DOHH2 (cell line): ENCODE data around the gene COL8A2.

Experiments used
- H3F3A ChIP-seq: fragments of 200-600 bp; sonication (generic), shearing (Covaris generic); 2 replicates; pipeline ENCODE4 v1.6.0; 2016; ENCODE audit warnings: antibody characterized with exemption, mild to moderate bottlenecking; ENCODE audit not compliant: control insufficient read depth, insufficient read depth
- H3K27ac ChIP-seq: fragments of 200-600 bp; sonication (generic); 2 replicates; pipeline ENCODE4 v1.5.1; 2014; ENCODE audit warnings: low read depth, mild to moderate bottlenecking, low read length, moderate library complexity
- H3K27me3 ChIP-seq: fragments of 200-600 bp; sonication (generic); 2 replicates; pipeline ENCODE4 v1.6.1; 2014; ENCODE audit warnings: mild to moderate bottlenecking, low read length, mixed read lengths; ENCODE audit not compliant: control insufficient read depth
- H3K36me3 ChIP-seq: fragments of 200-600 bp; sonication (generic); 2 replicates; pipeline ENCODE4 v1.6.1; 2014; ENCODE audit warnings: mild to moderate bottlenecking, low read length, moderate library complexity, mixed read lengths; ENCODE audit not compliant: control insufficient read depth
- H3K4me1 ChIP-seq: fragments of 200-600 bp; sonication (generic); 2 replicates; pipeline ENCODE4 v1.6.1; 2014; ENCODE audit warnings: mild to moderate bottlenecking, low read length, mixed read lengths; ENCODE audit not compliant: control insufficient read depth
- H3K4me2 ChIP-seq: fragments of 200-600 bp; sonication (generic); 2 replicates; pipeline ENCODE4 v1.6.0; 2014; ENCODE audit warnings: mild to moderate bottlenecking, low read length, moderate library complexity
- H3K4me3 ChIP-seq: fragments of 200-600 bp; sonication (generic); 2 replicates; pipeline ENCODE4 v1.5.1; 2014; ENCODE audit warnings: mild to moderate bottlenecking, low read length, mixed read lengths
- H3K79me2 ChIP-seq: fragments of 200-600 bp; sonication (generic); 2 replicates; pipeline ENCODE4 v1.6.1; 2014; ENCODE audit warnings: mild to moderate bottlenecking, low read length, mixed read lengths; ENCODE audit not compliant: control insufficient read depth
- H3K9me2 ChIP-seq: fragments of 200-600 bp; sonication (generic); replicated peaks from 2 replicates; pipeline ENCODE4 v1.6.1; 2014; ENCODE audit warnings: mild to moderate bottlenecking, low read length, mixed read lengths; ENCODE audit not compliant: control insufficient read depth
- H3K9me3 ChIP-seq: fragments of 200-600 bp; sonication (generic); 2 replicates; pipeline ENCODE4 v1.6.1; 2014; ENCODE audit warnings: antibody characterized with exemption, low read length, mixed read lengths; ENCODE audit not compliant: control insufficient read depth, insufficient read depth
- H4K20me1 ChIP-seq: fragments of 200-600 bp; sonication (generic); 2 replicates; pipeline ENCODE4 v1.6.0; 2014; ENCODE audit warnings: low read depth, mild to moderate bottlenecking, antibody characterized with exemption, low read length, moderate library complexity; ENCODE audit not compliant: control insufficient read depth, insufficient read depth
- CTCF ChIP-seq: fragments of 200-600 bp; sonication (generic); IDR thresholded peaks from one replicate; pipeline ENCODE4 v1.5.1; 2014; ENCODE audit warnings: antibody characterized with exemption, mild to moderate bottlenecking, low read depth, low read length; ENCODE audit not compliant: poor library complexity, severe bottlenecking
- EZH2phosphoT487 ChIP-seq: fragments of 200-600 bp; sonication (generic); IDR thresholded peaks from 2 replicates; pipeline ENCODE4 v1.6.1; 2017; ENCODE audit warnings: borderline replicate concordance, mild to moderate bottlenecking, antibody characterized with exemption, low read length, moderate library complexity, mixed read lengths

The COL8A2 gene

GRCh38 chr1:36119456-36119855, 5.6 kb downstream of the COL8A2 start:
- no peak overlapping the region for H3K27ac ChIP-seq
- no peaks in the 10 kb centered on the region for H3K79me2 ChIP-seq
- H3K27me3 ChIP-seq = peaks cover 21% of the 10 kb centered on the region
- no peaks in the 10 kb centered on the region for H3K9me2 ChIP-seq
- H3K4me1 ChIP-seq = peaks cover 17% of the 10 kb centered on the region
- no peaks in the 10 kb centered on the region for H4K20me1 ChIP-seq
- no peak overlapping the region for H3K4me2 ChIP-seq
- H3K36me3 ChIP-seq = no peaks in the 10 kb centered on the region
- H3K4me3 ChIP-seq = no peak overlapping the region
- H3F3A ChIP-seq = no peaks in the 10 kb centered on the region
- H3K9me3 ChIP-seq = no peaks in the 10 kb centered on the region
- no peak for TF ChIP-seq CTCF
- no peak for TF ChIP-seq EZH2phosphoT487

GRCh38 chr1:36118447-36119204, 6.4 kb downstream of the COL8A2 start:
- no peaks in the 10 kb centered on the region for H3F3A ChIP-seq
- TF ChIP-seq CTCF (no peak), EZH2phosphoT487 (no peak)
- H3K27ac ChIP-seq = no peak overlapping the region
- peaks cover 13% of the 10 kb centered on the region; the same call in 1 of the 2 replicates for H3K27me3 ChIP-seq
- H3K79me2 ChIP-seq = no peaks in the 10 kb centered on the region
- no peaks in the 10 kb centered on the region for H3K36me3 ChIP-seq
- no peaks in the 10 kb centered on the region for H3K9me3 ChIP-seq
- H3K4me1 ChIP-seq = peaks cover 24% of the 10 kb centered on the region
- H3K9me2 ChIP-seq = no peaks in the 10 kb centered on the region
- H3K4me3 ChIP-seq = no peak overlapping the region
- no peak overlapping the region for H3K4me2 ChIP-seq
- H4K20me1 ChIP-seq = no peaks in the 10 kb centered on the region

- H3K27me3 ChIP-seq = no peaks in the 10 kb centered on the region
- no peaks in the 10 kb centered on the region for H3K9me2 ChIP-seq
- TF ChIP-seq EZH2phosphoT487 = no peak
- TF ChIP-seq CTCF = no peak
- no peak overlapping the region for H3K27ac ChIP-seq
- H3K4me2 ChIP-seq = no peak overlapping the region
- no peaks in the 10 kb centered on the region for H3K9me3 ChIP-seq
- no peak overlapping the region for H3K4me3 ChIP-seq
- peaks cover 10% of the 10 kb centered on the region for H3K4me1 ChIP-seq
- H3K79me2 ChIP-seq = no peaks in the 10 kb centered on the region
- H3K36me3 ChIP-seq = no peaks in the 10 kb centered on the region
- H4K20me1 ChIP-seq = no peaks in the 10 kb centered on the region
- no peaks in the 10 kb centered on the region for H3F3A ChIP-seq
Measured at GRCh38 chr1:36116901-36117300, 8.1 kb downstream of the COL8A2 start.
